SU-DHL-6 (cell line): ENCODE measurements around the gene SLC44A3.

ENCODE experiments used
- H2AFZ ChIP-seq: fragments of 200-600 bp; sonication (generic); 2 replicates; pipeline ENCODE4 v1.6.1; 2014; ENCODE audit warnings: low read depth, mild to moderate bottlenecking, moderate library complexity, mixed read lengths, antibody characterized with exemption, low read length; ENCODE audit not compliant: severe bottlenecking
- H3F3A ChIP-seq: fragments of 200-600 bp; shearing (Covaris generic); 2 replicates; pipeline ENCODE4 v1.6.0; 2016; ENCODE audit warnings: antibody characterized with exemption, mild to moderate bottlenecking; ENCODE audit not compliant: insufficient read depth
- H3K27ac ChIP-seq: fragments of 200-600 bp; sonication (generic); 2 replicates; pipeline ENCODE4 v1.5.1; 2016; ENCODE audit warnings: low read depth, mild to moderate bottlenecking, low read length, moderate library complexity, mixed read lengths
- H3K27me3 ChIP-seq: fragments of 200-600 bp; sonication (generic), shearing (Covaris generic); 2 replicates; pipeline ENCODE4 v1.6.0; 2014; ENCODE audit warnings: mild to moderate bottlenecking, low read length
- H3K36me3 ChIP-seq: fragments of 200-600 bp; sonication (generic); 2 replicates; pipeline ENCODE4 v1.6.1; 2014; ENCODE audit warnings: mild to moderate bottlenecking, low read length, mixed read lengths
- H3K4me2 ChIP-seq: fragments of 300-600, 200-600 bp; shearing (Covaris generic), sonication (generic); 2 replicates; pipeline ENCODE4 v1.6.0; 2014; ENCODE audit warnings: low read length, low read depth, mild to moderate bottlenecking; ENCODE audit not compliant: poor library complexity, severe bottlenecking
- H3K4me3 ChIP-seq: fragments of 200-600 bp; sonication (generic); 2 replicates; pipeline ENCODE4 v1.5.1; 2014; ENCODE audit warnings: antibody characterized with exemption, low read length, mild to moderate bottlenecking, mixed read lengths; ENCODE audit not compliant: insufficient read depth, poor library complexity, severe bottlenecking
- H3K79me2 ChIP-seq: fragments of 200-600 bp; sonication (generic); 2 replicates; pipeline ENCODE4 v1.6.1; 2014; ENCODE audit warnings: mild to moderate bottlenecking, low read length, moderate library complexity; ENCODE audit not compliant: insufficient read depth
- H3K9ac ChIP-seq: fragments of 200-600 bp; sonication (generic); 2 replicates; pipeline ENCODE4 v1.7.0; 2014; ENCODE audit warnings: mild to moderate bottlenecking, low read length
- H3K9me2 ChIP-seq: fragments of 200-600 bp; sonication (generic); replicated peaks from 2 replicates; pipeline ENCODE4 v1.6.1; 2014; ENCODE audit warnings: low read length; ENCODE audit not compliant: insufficient read depth
- H3K9me3 ChIP-seq: fragments of 200-600 bp; sonication (generic); 2 replicates; pipeline ENCODE4 v1.6.1; 2014; ENCODE audit warnings: low read length, mixed read lengths; ENCODE audit not compliant: insufficient read depth
- H4K20me1 ChIP-seq: fragments of 200-600 bp; sonication (generic); 2 replicates; pipeline ENCODE4 v1.6.1; 2014; ENCODE audit warnings: low read depth, mild to moderate bottlenecking, antibody characterized with exemption, low read length, moderate library complexity, mixed read lengths
- EZH2phosphoT487 ChIP-seq: fragments of 200-600 bp; sonication (generic), shearing (Covaris generic); conservative IDR thresholded peaks from 2 replicates; pipeline ENCODE4 v1.6.1; 2018; ENCODE audit warnings: mild to moderate bottlenecking, antibody characterized with exemption, low read length, moderate library complexity, mixed read lengths
- TF ChIP-seq, protein P1 (sequence below): fragments of 200-600 bp; sonication (generic); IDR thresholded peaks from one replicate; pipeline ENCODE4 v1.5.1; 2017; ENCODE audit warnings: antibody characterized with exemption, mild to moderate bottlenecking, low read length, moderate library complexity; ENCODE audit not compliant: insufficient read depth, poor library complexity, severe bottlenecking

The SLC44A3 gene

DNA sequence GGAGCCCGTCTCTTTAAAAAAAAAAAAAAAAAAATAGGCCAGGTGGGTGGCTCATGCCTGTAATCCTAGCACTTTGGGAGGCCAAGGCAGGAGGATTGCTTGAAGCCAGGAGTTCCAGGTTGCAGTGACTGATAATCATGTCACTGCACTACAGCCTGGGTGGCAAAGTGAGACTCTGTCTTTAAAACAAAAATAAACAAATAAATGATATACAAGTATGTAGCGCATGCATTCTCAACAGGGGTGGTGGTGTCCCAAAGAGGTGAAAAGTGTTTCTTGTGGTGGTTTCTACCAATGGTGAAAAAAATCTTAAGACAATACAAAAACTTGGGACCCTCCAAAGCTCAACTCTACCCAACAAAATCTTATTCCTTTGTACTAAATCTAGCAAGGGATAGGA lies 88.8 kb downstream of the SLC44A3 start:
- H3K4me3 ChIP-seq, result no peak overlapping the region
- no peaks in the 10 kb centered on the region for H3K9me2 ChIP-seq
- TF ChIP-seq, protein P1, sequence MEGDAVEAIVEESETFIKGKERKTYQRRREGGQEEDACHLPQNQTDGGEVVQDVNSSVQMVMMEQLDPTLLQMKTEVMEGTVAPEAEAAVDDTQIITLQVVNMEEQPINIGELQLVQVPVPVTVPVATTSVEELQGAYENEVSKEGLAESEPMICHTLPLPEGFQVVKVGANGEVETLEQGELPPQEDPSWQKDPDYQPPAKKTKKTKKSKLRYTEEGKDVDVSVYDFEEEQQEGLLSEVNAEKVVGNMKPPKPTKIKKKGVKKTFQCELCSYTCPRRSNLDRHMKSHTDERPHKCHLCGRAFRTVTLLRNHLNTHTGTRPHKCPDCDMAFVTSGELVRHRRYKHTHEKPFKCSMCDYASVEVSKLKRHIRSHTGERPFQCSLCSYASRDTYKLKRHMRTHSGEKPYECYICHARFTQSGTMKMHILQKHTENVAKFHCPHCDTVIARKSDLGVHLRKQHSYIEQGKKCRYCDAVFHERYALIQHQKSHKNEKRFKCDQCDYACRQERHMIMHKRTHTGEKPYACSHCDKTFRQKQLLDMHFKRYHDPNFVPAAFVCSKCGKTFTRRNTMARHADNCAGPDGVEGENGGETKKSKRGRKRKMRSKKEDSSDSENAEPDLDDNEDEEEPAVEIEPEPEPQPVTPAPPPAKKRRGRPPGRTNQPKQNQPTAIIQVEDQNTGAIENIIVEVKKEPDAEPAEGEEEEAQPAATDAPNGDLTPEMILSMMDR, result no peak
- TF ChIP-seq EZH2phosphoT487, result no peak
- H3K9me3 ChIP-seq, result no peaks in the 10 kb centered on the region
- no peak overlapping the region for H3K4me2 ChIP-seq
- no peak overlapping the region for H3K9ac ChIP-seq
- H3K36me3 ChIP-seq, result no peaks in the 10 kb centered on the region
- no peaks in the 10 kb centered on the region for H4K20me1 ChIP-seq
- no peak overlapping the region for H3K27ac ChIP-seq
- no peak overlapping the region for H2AFZ ChIP-seq
- H3F3A ChIP-seq, result no peaks in the 10 kb centered on the region
- no peaks in the 10 kb centered on the region for H3K27me3 ChIP-seq
- H3K79me2 ChIP-seq, result no peaks in the 10 kb centered on the region

DNA sequence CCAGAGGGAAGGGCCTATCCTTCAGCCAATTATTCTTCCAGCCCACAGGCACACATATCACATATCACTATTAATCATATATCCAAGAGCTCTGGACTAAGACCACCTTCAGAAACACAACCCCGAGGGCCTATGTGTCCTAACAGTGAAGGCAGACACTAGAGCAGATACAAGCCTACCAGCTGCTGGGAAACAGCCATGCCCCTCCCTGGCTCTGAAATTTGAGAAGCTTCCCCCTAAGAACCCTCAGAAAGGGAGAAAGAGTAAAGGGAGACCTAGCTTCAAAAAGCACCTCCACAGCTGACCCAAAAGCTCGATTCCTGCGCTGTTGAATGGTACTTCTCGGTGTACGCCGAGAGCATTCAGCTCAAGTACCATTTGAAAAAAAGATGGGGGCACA lies 89.3 kb downstream of the SLC44A3 start:
- H3K27me3 ChIP-seq, result no peaks in the 10 kb centered on the region
- H4K20me1 ChIP-seq, result no peaks in the 10 kb centered on the region
- H2AFZ ChIP-seq, result no peak overlapping the region
- no peak overlapping the region for H3K4me2 ChIP-seq
- H3F3A ChIP-seq, result no peaks in the 10 kb centered on the region
- no peak overlapping the region for H3K4me3 ChIP-seq
- no peak overlapping the region for H3K27ac ChIP-seq
- no peaks in the 10 kb centered on the region for H3K36me3 ChIP-seq
- no peaks in the 10 kb centered on the region for H3K9me3 ChIP-seq
- no peaks in the 10 kb centered on the region for H3K79me2 ChIP-seq
- TF ChIP-seq, protein P1, result no peak
- TF ChIP-seq EZH2phosphoT487, result no peak
- H3K9me2 ChIP-seq, result no peaks in the 10 kb centered on the region
- H3K9ac ChIP-seq, result no peak overlapping the region

DNA sequence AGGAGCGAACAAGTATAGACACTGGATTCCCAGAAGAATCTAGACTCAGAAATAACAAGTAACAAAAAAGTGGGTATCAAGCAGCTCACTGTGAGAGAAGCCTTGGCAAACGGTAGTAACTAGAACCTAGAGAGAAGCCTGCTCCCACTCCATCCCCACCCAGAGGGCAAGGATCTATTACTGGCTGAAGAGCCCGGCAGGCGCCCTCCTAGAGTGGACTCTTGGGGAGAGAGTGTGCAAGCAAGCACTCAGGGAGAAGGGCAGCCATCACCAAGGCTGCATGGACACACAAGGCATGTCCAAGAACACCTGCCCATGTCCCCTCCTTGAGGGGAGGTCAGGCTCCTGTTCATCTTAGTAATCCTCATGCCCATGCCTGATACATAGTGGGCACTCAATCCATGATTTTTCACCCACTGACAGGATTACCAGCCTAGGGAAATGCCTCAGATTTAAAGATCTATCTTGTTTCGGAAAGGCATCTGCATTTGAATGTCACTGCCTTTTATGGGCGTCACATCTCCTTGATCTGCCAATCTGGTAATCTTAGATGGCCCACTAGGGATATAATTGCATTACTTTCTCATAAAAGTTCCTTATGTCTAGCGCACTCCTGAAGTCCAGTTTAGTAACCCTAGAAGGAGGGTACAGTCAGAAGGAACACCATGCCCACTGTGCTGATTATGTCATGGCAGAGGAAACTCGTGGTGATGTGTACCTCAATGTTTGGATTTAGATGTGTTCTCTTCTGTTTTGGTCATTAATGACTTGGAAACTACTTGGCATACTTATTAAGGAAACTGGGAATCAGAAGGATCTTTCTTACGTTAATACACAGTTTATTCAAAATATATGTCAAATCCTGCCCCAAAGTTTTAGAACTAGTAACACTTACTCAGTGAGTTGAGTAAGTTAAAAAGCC lies 92.4 kb downstream of the SLC44A3 start:
- Histone ChIP-seq H3F3A (no peaks in the 10 kb centered on the region), H3K27me3 (no peaks in the 10 kb centered on the region), H3K27ac (no peak overlapping the region), H3K9me2 (no peaks in the 10 kb centered on the region), H3K36me3 (no peaks in the 10 kb centered on the region), H3K9ac (no peak overlapping the region), H3K4me3 (no peak overlapping the region), H3K9me3 (no peaks in the 10 kb centered on the region), H2AFZ (no peak overlapping the region), H4K20me1 (no peaks in the 10 kb centered on the region), H3K4me2 (no peak overlapping the region), H3K79me2 (no peaks in the 10 kb centered on the region)
- TF ChIP-seq EZH2phosphoT487, result no peak
- TF ChIP-seq, protein P1, result no peak
